Colon (tissue), 2 donors: Measurements from ENCODE around the gene CHFR.
"Not testable (repeated sequence)": the region's sequence is repeated elsewhere in the genome, so short reads cannot be mapped to it uniquely, and the experiment has no call there.

Source experiments
- FAIRE-seq: peaks from 2 replicates; lab custom pipeline; 2012; peaks lifted over from hg19 to GRCh38; lab: Jason Lieb, UNC
- donor health status: control.
- donor health status: control.

CHFR gene

DNA sequence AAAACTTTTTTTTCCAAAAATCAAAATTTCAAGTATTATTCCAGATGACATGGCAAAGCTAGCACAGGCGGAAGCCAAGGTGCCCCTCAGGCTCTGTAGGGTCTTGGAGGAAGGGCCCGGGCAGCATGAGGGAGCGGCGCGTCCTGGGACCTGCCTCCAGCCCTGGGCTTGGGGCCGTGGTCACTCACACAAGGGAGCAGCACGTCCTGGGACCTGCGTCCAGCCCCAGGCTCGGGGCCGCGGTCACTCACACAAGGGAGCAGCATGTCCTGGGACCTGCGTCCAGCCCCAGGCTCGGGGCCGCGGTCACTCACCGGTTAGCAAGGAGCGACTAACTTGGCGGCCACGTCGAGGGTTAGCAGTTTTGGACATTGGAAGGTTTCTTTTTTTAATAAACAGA lies 46.9 kb downstream of the CHFR start:
- no peak for FAIRE-seq

DNA sequence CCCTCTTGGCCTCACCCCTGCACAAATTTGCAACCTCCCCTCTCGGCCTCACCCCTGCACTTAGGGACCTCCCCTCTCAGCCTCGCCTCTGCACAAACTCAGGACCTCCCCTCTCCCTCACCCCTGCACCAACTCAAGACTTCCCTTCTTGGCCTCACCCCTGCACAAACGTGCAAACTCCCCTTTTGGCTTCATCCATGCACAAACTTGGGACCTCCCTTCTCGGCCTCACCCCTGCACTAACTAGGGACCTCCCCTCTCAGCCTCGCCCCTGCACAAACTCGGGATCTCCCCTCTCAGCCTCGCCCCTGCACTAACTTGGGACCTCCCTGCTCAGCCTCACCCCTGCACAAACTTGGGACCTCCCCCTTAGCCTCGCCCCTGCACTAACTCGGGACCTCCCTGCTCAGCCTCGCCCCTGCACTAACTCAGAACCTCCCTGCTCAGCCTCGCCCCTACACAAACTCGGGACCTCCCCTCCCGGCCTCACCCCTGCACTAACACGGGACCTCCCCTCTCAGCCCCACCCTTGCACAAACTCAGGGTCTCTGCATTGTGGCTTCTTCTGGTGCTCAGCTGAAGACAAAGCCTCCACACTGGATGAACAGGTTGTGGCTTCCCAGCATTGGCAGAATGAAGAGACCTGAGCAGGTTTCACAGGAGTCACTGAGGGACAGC lies 47.7 kb downstream of the CHFR start:
- FAIRE-seq = no peak

DNA sequence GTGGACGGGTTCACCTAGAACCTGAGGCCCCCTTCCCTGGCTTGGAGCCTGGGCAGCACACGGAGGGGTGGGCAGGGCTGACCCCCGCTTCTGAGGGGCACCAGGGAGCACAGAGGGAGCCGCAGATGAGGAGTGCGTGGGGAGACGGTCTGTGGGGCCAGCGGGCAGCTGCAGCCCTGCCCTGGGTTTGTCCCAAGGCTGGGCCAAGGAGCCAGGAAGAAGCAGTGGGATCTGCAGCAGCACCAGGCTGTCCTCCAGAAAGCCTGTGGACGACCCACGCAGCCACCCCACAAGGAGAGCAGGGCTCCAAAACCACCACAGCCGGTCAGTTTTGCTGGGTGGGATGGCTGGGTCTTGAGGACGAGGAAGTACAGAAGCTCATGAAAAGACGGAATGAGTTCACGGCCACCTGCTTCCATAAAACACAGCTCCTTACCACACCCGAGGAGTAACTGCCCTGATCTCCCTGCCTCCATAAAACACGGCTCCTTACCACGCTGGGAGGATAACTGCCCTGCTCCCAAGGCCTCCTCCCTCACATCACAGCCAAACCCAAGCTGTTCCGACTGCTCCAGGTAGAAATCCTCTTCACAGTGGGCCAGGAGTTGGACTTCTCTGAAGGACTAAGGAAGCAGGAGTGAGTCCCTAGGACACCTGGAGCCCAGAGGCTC lies 48.9 kb downstream of the CHFR start:
- no peak for FAIRE-seq

DNA sequence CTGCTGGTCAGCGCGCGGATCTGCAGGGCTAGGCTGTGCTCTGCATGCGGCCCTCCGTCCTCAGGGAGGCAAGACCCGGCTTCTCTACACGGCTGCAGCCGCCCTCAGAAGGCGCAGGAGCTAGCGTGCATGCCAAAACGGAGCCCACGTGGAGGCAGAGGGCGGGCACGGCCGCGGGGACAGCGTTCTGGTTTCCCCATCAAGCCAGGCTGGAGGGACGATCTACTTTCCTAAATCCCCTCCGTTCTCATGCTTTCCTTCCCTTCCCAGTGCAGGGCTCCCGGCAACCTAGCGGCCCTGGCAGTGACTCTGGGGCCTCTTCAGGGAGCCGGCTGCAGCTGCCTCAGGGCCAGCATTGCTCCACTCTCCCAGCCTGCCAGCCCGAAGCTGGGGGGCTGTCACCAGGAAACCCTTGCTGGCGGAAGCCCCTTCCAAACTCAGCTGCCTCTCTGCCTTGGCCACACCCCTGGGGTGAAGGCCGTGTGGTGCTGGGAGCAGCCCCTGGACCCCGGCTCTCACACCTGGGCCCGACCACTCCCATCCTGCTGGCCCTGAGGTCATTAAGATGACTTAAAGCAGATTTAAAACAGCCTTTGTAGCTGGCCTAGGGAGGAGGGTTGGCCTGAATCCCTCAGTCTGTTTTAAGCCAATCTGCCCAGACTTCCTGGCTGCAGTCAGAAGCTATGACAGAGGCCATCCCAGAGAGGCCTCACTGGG lies 49.6 kb downstream of the CHFR start:
- no peak for FAIRE-seq

DNA sequence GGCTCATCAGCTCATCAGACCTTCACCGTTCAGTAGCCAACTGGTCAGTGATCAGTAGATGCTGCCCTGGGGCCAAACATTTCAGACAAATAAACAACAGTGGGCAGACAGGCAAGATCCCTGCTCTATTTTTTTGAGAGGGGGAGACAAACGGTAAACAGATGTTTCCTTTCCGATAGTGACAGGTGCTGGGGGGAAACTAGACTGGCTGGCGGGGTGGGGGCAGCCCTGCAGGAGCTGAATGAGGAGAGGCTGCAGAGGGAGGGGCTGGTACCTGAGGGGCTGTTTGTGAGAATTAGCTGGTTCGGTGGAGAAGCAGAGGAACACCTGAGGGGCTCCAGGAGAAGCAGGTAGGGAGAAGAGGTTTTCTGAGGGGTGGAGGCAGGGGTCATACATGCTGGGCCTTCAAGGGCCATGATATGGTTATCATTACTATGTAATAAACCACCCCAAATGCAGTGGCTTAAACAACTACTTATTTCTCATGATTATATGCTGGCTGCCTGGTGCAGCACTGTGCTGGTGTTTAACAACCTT lies 50.5 kb downstream of the CHFR start:
- FAIRE-seq = no peak

DNA sequence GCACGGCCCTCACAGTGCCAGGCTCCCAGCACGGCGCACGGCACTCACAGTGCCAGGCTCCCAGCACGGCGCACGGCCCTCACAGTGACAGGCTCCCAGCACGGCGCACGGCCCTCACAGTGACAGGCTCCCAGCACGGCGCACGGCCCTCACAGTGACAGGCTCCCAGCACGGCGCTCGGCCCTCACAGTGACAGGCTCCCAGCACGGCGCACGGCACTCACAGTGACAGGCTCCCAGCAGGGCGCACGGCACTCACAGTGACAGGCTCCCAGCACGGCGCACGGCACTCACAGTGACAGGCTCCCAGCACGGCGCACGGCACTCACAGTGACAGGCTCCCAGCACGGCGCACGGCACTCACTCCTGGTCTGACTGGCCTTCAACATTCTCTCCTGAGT lies 51.2 kb downstream of the CHFR start:
- FAIRE-seq = not testable (repeated sequence)

DNA sequence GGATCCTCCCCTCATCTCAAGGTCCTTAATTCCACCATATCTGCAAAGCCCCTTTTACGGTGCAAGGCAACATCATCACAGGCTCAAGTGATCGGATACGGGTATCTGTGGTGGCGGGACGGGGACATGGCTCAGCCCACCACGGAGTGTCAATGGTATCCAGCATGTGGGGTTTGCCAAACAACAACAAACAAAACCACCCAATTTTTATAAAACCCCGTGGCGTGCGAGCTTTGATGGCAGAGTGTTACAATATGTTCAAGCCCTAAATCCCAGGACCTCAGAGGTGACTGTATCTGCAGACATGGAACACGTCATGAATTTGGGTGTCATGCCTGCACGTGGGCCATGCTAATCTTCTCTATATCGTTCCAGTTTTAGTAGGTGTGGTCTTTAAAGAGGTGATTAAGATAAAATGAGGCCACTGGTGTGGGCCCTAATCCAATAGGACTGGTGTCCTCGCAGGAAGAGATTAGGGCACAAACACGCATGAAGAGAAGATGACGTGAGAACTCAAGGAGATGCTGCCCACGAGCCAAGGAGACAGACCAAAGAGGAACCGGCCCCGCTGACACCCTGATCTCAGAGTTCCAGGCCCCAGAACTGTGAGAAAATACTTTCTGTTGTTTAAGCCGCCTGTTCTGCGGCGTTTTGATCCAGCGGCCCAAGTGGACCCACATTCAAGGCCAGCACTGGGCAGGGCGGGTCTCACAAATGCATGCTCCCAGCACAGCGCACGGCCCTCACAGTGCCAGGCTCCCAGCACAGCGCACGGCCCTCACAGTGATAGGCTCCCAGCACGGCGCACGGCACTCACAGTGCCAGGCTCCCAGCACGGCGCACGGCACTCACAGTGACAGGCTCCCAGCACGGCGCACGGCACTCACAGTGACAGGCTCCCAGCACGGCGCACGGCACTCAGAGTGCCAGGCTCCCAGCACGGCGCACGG lies 52.1 kb downstream of the CHFR start:
- no peak for FAIRE-seq

DNA sequence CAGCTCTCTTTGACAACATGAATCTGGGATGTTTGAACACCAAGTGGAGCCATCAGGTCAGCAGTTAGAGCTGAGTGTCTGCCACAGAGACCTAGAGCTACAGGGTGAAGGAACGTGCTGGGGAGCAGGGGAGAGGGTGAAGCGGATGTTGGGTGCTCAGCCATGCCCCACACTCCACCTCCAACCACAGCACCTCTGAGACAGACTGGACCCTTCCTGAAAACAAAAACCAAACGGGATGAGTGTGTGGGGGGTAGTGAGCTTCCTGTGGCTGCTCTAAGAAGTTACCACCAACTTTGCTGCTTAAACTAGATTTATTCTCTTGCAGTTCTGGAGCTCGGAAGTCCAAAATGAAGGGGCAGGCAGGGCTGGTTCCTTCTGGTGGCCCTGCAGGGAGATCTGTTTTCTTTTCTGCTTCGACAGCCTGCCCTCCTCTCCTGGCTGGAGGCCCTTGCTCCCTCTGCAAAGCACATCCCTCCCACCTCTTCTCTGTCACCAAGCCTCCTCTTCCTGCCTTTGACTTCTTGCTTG lies 53.2 kb downstream of the CHFR start:
- no peak for FAIRE-seq

DNA sequence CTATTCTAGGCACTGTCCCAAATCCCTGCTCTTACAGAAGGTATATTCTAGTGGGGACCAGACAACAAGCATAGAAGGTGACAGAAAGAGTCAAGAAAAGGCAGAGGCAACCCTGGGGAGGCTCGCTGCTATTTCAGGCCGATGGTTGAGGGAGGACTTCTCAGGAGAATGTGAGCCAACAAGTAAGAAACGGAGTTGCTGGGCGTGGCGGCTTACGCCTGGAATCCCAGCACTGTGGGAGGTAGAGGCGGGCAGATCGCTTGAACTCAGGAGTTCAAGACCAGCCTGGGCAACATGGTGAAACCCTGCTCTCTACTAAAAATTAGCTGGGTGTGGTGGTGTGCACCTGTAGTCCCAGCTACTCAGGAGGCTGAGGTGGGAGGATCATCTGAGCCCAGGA lies 54.1 kb downstream of the CHFR start:
- FAIRE-seq = no peak

DNA sequence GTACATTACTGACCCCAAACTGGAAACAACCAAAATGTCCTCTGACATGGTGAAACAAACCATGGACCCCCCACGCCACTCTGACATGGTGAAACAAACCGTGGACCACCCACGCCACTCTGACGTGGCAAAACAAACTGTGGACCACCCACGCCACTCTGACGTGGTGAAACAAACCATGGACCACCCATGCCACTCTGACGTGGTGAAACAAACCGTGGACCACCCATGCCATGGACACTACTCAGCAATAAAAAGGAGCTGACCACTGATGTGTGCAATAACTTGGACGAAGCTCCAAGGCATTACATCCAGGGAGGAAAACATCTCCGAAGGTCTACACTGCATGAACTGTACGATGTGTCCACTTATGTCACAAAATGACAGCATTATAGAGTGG lies 55.6 kb downstream of the CHFR start:
- FAIRE-seq = no peak

DNA sequence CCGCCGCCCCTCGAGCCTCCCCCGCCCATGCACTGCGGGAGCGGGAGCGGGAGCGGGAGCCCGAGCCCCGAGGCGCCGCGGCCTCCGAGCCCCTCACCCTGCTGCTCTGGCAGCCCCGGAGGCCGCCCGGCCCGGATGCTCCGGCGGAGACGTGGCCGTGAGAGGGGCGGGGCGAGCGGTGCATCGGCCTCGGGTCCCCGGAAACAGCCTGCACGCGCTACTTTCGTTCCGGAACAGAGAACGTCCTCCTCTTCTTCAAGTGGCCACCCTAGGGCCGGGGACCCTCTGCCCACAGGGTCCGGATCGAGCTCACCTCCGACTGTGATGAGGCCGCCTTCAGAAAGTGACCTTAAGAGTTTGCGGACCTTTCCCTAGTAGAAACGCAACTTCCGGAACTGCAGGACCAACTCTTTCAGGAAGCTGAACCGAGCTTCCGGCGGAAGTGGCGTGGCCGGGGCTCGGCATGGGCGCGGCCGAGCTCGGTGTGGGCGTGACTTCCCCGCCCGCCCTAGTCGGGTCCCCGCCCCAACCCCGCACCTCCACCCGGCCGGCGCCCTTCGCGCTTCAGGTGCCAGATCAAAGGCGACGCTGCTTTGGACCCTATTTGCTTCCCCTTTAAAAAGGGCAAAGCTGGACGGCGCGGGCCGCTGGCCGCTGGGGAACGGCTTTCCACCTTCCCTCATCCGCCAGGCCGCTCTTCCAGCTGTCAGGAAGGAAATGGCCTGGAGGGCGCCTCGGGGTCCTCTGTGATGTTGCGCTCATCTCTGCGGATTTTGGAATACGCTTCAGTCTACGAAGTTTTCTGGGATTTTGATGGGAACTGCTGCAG lies 58.5 kb downstream of the CHFR start, which contains the start of gene GOLGA3:
GOLGA3 (minus strand) TSS at position 164 of the 829 bp plus-strand sequence. CDS start 6,741 bp downstream, outside the sequence.
- no peak for FAIRE-seq

DNA sequence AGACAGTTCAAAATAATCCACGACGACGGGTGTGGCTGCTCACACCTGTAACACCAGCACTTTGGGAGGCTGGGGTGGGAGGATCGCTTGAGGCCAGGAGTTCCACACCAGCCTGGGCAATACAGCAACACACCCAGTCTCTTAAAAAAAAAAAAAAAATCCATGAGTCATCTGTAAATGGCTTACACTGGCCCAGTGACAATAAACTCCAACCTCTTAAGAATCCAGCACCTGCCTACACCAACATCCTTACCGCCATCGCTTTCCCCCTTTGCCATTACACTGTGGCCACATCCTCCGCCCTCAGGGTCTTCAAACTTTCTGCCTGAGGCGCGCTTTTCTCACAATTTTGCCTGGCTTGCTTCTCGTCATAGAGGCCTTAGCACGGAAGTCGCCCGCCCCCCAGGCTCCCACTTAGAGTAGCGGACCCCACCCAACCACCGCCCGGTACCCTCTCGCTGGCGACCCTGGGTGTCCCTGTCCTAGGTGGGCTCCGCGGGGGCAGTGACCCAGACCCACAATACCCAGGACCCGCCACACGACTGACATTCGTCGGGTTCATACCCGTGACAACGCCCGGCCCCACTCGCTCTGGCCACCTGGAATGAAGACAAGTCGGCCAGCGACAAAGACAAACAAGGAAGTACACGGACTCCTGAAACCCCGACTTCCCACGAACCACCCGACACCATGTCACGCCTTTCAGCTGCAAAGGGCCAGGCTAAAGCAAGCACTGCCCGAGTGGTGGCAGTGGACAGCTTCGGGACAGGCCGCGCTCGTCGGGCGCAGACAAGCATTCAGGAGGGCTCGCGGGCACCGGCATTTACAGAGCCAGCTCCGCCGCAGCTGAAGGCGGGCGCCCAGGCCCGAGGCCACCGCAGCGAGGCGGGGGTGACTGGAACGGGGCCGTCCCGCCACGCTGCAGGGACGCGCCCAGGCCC lies 59.4 kb downstream of the CHFR start:
- no peak for FAIRE-seq

DNA sequence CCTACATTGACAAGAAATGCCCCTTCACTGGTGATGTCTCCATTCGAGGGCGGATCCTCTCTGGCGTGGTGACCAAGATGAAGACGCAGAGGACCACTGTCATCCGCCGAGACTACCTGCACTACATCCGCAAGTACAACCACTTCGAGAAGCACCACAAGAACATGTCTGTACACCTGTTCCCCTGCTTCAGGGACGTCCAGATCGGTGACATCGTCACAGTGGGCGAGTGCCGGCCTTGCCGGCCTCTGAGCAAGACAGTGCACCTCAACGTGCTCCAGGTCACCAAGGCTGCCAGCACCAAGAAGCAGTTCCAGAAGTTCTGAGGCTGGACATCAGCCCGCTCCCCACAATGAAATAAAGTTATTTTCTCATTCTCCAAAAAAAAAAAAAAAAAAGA lies 61.5 kb downstream of the CHFR start:
- FAIRE-seq = no peak

DNA sequence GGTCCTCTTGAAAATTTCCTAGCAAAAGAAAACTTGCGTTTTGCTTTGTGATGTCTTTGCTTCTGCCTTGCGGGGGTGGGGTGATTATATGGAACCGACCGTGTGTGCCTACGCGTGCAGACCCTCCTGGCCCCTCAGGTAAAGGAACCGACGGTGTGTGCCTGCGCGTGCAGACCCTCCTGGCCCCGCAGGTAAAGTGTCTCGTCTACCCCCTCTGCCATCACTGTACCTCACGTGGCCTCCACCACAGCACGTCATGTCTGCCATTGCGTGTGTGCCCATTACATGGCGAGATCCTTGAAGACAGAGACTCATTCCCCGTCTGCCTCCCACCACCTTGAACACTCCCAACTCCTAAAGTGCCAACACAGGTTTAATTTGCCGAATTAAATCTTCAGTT lies 62.3 kb downstream of the CHFR start:
- FAIRE-seq = no peak

DNA sequence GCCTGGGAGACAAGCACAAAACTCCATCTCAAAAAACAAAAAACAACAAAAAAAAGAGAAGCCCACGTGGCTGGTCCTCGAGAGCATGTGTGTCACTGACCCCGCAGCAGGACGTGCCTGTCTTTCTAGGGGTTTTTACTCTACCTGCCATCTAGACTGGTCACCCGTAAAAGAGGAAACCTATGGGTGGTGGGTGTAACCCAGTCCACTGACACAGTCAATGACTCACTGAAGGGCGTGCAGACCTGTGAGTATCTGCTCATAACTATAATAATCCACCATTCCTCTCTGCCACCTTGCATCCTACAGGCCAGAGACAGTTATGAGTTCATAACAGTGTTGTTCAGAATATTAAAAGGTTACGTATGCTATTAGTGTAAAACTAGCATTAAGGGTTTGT lies 63.4 kb downstream of the CHFR start:
- FAIRE-seq = no peak

DNA sequence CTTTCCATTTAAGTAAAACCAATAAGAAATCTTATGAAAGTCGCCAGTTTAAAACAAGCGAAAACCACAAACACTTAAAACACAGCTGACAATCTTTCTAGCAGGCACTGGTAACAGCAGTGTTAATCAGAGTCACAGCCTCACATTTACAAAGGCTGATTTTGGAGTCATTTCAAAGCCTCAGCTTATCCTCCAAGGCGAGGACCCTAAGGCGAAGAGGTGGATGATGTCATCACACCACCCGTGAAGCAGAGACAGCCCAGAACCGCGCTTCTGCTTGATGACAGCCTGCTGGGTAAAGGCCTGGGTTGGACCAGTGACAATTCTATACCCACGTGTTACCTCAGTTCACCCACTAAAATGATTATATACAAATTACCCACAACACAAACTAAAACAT lies 68.8 kb downstream of the CHFR start:
- no peak for FAIRE-seq

DNA sequence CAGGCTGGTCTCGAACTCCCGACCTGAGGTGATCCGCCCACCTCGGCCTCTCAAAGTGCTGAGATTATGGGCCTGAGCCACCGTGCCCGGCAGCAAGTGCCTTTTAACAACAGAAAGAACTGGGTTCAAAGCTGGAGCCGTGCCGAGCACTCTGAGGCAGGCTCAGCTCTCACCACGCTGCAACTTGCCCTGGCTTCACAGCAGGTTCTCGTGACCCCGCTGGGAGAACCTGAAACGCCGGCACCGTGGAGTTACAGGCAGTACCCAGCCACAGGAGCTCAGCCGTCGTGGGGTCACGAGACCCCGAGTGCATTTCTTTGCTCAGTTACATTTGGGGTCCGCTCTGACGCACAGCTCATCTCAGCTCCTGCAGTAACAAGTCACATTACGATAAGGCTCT lies 73.2 kb downstream of the CHFR start:
- FAIRE-seq = no peak

DNA sequence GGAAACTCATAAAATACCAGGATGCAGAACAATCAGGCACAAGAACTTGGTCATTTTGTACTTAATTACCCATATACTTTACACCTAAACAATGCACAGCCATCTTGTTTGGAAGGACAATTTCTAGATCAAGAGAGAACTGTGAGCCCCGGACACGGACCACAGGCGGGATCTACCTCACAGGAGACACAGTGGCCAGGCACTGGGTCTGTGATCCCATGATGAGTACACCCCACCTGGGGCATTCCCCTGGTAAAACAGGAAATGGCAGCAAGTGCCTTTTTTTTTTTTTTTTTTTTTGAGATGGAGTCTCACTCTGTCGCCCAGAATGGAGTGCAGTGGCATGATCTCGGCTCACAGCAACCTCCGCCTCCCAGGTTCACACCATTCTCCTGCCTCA lies 74.0 kb downstream of the CHFR start:
- FAIRE-seq = no peak

DNA sequence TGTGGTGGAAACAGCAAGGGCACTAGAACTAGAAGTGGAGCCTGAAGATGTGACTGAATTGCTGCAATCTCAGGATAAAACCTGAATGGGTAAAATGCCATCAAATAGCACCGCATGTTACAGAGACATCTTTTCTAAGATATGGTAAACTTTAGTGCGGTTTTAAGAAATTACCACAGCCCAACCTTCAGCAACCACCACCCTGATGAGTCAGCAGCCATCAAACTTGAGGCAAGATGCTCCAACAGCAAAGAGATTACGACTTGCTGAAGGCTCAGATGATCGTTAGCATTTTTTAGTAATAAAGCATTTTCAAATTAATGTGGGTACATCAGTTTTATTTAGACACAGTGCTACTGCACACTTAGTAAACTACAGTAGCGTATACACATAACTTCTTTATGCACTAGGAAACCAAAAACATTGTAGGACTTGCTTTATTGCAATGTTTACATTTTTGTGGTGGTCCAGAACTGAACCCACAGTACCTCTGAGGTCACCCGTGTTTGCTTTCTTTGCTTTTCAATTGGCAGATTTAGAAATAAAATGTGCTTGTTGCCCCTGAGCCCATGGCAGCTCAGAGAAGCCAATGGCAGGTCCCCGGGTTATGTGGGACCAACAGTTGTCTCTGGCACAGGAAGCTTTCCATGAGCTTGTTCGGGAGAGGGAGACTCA lies 74.6 kb downstream of the CHFR start:
- FAIRE-seq = no peak
